NCI-H69 (cell line): ENCODE data around the gene RPS6KA2.

ENCODE experiments used
- DNase-seq: peaks from one replicate; lab custom pipeline; 2025; lab: John Stamatoyannopoulos, UW

RPS6KA2 gene

DNA sequence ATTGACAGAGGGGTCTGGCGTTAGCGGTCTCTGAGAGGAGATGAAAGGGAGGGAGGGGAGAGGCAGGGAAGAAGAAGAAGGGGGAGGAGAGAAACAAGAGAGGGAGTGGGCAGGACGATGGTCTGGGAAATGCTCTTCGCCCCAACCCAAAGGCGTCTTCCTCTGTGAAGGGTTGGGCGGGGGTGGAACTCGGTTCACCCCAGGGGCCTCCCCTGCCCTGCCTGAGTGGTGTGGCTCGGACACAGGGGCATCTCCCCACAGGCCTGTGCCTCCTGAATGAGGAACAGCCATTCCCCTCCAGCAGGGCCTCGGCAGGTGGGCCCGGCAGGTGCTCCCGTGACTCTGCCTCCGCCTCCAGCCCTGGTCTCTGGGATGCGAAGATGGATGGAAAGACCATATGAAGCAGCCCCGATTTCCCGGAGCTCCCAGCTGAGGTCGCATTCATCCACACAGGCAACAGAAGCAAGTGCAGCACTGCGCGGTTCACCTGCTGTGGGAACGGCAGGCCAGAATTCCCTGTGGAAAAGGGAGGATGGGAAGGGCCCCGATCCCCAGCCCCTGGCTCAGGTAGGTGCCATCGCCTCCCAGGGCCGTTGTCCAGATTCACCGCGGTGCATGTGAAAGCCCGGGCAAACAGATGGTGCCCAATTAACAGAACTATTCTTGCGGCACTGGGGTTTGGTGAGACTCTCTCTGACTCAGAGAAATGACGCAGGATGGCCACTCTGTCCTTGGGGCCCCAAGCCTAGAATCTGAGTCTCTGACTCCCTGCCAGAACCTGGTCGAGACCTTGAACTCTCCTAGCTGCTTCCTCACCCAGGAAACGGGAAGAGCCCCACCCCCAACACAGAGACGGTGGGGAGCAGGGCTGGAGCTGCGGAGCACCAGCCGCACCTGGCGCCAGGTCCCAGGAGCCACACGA lies 29.4 kb upstream of the RPS6KA2 start:
- no peak for DNase-seq

DNA sequence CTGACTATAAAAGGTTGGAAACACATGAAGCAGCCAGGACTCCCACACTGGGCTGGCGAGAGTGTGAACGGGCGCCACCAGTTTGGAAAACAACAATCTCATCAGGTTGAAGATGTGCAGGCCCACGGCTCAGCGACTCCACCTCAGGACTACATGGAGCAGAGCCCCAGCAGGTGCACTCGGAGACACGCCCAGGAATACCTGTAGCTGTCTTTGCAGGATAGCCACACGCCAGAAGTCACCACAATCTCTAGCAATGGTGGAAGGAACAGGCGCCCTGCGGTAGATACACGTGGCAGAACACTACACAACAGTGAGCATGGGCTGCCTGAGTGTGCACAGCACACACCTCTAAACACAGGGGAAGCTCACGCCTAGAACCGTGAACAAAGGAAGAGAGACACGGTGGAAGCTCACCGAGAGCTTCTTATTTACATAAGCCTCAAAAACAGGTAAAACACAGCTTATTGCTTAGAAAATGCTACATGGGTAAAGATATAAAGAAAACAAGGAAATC lies 28.7 kb upstream of the RPS6KA2 start:
- no peak for DNase-seq

DNA sequence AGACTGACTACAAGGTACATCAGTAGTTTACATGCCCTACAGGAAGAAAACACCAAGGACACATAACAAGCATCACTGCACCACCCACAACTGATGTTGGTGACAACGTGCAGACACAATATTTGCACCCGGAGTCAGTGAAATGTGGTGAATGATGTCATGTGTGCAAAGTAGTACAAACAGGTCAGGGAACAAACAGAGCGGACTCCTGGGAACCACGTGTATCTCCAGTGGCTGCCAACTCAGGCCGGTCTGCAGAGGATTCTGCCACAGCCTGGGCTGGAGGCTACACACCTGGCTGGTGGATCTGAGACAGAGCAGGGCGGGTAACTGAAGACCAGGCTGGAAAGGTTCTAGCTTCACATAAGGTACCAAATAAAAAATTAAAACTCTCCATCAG lies 28.2 kb upstream of the RPS6KA2 start:
- no peak for DNase-seq

DNA sequence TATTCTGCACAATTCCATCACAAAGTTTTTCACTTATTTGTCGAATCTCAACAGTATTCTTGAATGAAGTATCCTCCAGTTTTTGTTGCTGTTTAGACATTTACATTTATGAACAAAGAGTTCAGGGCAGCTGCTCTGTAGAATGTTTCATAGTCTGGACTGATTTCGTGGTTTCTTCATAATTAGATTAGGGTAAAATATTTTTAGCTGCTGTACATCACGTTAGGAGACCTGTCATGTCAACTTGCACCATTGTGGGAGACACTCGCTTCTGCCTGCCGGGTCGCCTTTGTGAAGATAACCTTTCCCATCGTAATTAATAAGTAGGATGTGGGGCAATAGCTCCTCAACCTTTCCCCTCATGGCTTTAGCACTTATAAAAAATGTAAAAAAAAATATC lies 27.5 kb upstream of the RPS6KA2 start:
- DNase-seq: no peak

DNA sequence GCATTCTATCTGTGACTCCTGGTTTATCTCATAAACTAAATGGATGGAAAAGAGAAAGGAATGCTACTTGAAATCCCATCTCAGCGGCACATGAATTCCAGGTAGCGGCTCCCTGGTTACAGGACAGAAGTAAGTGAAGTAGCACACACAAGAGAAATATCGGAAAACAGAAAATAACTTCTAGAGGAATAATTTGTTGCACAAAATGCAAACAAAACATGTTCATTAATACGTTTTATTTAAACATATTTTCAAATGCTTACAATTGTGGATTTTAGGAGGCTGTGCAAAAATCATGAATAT lies 26.5 kb upstream of the RPS6KA2 start:
- DNase-seq: no peak

DNA sequence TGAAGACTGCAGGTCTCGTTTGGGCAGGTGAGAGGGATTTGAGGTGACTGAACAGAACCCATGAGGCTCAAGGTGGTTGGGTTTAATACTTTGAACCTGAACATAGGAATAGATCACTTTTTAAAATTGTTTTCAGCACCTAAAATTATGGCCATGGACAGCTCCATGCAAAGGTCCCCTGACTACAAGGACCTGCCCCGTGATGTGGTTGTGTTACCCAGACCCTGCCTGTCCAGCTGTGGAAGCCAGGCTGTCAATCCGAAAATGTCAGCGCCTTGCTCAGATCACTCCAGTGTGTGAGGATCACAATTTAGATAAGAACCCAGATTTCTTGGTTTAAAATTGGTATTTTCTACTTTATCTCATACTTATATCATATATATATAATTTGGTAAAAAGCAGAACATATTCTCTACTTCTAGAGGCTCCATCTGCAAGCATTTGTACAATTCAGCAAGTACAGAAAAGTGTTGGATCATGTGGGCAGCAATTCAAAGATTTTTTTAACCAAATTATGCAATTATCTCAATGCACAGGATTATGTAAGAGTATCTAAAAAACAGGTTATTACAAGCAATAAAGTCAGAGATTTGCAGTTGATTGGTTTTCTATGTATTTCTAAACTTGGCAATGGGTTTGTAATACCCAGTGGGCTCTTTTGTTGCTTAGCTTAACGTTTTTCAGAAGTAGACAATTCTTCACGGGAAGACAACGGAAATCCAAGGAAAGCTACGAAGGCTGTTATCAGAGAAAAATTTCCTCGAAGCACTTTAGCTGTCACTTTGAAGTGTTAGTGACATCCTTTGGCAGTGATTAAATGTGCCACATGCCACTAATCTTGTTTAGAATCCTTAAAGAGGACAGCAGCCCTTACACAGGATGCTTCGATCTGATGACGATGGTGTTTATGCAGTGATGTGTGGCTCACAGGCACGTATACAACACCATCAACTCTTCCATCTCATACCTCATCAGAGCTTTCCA lies 24.1 kb upstream of the RPS6KA2 start:
- no peak for DNase-seq

DNA sequence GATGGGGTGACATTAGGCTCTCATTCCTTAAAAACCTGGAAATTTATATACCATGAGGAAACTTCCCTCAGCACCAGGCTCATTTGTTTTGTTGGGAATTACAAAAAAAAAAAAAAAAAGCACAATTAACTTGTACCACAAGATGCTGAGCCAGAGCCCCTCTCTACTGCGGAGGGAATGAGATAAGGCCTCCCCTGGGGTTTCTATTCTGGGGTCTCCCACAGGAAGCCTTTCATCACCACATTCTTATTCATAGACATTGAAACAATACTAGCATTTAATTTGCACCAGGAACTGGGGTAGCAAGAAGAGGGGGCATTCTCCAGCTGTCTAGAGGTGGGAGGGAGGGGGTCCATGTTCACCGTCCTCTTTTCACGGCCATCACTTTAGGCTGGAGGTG lies 23.0 kb upstream of the RPS6KA2 start:
- DNase-seq: no peak

DNA sequence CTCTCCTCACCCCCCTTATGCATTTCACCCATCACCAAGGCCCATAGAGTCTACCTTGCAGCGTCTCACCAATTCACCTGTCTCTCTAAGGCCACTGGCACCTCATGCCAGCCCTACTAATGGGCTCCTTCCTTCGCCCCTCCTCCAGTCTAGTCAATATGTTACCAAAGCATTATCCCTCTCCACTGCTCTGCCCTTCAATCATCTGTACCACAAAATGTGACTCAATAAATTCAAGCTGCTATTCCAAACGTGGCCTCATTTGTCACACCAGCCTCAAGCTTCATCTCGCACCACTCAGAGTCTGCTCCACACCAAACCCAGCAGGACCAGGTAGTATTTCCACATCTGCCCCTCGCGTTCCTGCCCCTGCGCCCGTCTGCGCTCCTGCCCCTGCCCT lies 21.8 kb upstream of the RPS6KA2 start:
- no peak for DNase-seq

DNA sequence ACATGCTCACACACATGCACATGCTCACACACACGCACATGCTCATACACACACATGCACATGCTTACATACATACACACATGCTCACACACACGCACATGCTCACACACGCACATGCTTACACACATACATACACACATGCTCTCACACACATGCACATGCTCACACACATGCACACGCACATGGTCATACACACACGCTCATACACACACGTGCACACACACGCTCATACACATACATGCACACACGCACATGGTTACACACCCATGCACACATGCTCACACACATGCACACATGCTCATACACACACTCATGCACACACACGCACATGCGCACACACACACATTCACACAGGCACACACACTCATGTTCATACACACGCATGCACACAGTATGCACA lies 20.8 kb upstream of the RPS6KA2 start:
- no peak for DNase-seq

DNA sequence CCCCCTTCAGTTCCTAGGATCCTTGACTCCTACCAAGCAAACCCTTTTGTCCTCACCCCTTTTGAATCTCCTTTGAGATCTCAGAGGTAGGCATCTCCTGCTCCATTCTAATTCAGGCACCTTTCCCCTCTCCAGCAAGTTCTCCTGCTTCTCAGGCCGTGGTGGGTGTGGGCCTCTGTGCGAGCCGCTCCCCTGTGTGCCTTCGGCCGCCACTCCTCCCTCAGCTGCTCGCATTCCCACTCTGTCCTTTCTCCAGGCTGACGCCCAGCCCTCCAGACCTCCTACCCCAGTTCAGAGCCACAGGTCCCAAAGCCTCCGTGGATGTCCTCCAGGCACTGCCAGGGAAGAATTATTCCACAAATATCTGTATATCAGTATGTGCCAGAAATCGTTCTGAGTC lies 19.7 kb upstream of the RPS6KA2 start:
- DNase-seq: no peak

DNA sequence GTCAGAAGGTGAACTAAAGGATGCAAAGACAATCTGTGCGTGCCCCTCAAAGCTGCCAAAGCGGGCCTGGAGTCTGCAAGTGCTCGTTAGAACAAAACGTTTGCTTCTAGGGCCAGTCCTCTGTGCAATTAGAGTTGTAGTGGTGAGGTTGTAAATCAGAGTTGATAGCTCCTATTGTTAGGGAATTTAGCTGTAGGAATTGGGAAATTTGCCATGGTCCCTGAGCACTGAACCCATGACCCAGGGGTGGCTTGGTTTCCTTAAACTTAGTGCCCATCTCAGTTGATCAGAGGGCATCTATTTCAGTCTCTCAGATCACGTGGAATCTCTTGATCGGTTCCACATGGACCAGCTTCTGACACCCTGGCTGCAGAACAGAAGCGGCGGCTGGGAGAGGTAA lies 18.8 kb upstream of the RPS6KA2 start:
- DNase-seq: no peak

DNA sequence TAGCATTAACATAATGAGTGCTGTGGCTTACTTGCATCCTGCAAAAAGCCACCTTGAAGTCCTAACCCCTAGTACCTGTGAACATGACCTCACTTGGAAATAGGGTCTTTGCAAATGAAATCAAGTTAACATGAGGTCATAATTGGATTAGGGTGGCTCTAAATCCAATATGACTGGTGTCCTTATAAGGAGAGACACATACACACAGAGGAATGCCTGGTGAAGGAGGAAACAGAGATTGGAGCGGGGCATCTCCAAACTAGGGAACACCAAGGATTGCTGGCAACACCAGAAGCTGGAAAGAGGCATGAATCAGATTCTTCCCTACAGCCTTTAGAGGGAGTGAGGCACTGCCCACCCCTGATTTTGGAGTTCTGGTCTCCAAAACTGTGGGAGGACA lies 17.6 kb upstream of the RPS6KA2 start:
- DNase-seq: no peak

DNA sequence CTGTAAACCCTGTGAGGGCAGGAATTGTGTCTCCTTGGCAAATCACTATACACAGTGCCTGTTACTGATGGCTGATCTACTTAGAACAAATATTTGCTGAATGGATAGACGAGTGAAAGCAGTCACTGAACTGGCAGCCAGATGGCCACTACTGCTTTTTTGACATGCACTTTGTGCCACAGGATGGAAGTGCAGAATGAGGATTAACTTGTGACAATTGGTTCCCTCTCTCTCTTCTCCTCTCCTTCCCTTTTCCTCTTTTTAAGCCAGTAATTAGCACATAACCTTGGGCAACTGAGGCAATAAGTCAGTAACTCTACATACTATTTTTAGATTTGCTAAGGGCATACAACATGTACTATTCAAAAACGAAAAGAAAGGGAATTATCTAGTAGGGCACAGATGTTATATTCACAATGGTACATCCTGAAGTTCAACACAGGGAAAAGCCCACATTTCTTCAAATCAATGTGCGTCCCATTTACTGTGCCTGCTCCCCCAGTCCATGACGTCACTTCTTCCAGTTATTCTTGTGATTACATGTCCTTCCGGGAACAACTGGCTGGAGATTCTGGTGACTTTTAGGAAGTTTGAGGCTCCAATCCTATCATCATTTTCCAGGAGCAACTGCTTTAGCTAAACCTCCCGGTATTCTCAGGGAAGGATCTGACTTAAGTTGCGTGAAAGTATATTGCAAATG lies 17.0 kb upstream of the RPS6KA2 start:
- DNase-seq: no peak

DNA sequence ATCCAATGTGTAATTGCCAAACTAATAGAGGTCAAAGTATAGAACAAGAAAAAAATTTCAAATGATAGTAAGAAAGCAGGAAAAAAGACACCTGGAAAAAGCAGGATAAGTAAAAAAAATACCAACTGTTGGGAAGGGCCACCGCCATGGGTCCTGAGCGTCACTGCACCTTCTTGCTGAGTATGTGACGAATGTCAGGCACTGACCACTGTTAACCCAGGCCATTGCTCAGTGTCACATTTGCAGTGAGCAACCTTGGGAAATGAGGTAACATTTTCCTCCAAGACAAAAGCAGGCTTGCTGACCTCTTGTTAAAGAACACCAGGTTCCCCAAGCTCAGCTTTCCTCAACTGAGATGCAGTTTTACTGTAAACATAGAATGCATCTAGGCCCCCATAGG lies 15.6 kb upstream of the RPS6KA2 start:
- no peak for DNase-seq

DNA sequence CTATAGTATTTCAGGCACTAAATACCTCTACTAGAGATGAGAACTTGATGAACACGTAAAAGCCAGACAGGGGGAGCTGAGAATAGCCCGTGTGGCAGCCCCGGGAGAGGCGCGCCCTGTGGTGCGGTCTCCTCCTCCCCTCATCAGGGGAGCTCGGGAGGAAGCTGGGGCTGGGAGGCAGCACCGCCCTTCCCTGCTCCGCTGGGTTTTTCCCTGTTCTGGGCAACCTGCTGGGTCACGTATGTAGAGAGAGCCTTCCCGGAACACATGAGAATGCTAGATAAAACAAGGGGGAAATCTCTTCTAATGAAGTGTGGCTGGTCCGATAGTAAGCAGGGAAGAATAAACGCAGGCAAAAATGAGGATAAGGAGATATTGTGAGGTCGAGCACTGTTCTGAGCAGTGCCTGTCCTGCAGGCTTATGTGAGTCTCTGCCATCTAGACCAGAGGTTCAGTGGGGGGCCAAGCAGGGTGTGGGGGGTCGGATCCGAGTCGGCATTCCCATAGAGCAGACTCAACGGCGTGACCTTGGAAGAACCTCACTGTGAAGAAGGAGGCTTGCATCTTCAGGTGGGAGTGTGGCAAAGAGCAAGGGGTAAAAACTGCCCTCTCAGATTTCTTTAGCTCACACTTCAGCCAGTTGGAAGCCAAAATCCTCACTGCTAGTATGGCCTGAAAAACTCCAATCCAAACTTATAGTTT lies 13.4 kb upstream of the RPS6KA2 start:
- no peak for DNase-seq

DNA sequence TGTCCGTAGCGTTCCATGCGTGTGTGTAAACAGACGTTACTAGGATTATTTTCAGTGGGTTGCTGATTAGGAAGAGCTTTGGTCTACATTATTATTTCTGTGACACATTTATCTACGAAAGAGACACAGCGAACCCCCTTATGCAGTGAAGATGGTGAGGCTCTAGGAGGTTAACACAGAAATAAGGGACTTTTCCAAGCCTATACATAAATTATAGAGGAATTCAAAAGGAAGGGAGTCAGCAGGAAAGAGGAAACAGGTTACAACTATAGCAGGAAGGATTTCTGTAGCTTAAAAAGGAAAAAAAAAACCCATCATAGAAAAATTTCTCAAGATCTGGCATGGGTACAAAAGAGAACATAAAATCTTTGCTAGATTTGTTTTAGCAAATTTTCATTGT lies 12.9 kb upstream of the RPS6KA2 start:
- no peak for DNase-seq

DNA sequence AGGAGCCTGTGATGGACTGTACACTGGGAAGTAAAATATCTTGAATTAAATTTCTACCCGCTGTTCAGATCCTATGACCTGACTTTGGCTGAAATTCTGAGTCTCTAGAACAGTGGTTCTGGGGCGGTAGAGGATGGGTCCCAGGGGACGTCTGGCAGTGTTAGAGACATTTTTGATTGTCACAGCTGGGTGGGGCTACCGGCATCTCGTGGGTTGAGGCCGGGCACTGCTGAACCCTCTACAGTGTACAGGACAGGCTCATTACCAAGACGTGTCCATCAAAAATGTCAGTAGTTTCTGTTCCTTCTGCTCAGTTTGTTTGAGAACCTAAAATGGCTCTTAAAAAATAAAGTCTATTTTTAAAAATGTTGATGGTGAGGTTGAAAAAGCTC lies 11.5 kb upstream of the RPS6KA2 start:
- no peak for DNase-seq

DNA sequence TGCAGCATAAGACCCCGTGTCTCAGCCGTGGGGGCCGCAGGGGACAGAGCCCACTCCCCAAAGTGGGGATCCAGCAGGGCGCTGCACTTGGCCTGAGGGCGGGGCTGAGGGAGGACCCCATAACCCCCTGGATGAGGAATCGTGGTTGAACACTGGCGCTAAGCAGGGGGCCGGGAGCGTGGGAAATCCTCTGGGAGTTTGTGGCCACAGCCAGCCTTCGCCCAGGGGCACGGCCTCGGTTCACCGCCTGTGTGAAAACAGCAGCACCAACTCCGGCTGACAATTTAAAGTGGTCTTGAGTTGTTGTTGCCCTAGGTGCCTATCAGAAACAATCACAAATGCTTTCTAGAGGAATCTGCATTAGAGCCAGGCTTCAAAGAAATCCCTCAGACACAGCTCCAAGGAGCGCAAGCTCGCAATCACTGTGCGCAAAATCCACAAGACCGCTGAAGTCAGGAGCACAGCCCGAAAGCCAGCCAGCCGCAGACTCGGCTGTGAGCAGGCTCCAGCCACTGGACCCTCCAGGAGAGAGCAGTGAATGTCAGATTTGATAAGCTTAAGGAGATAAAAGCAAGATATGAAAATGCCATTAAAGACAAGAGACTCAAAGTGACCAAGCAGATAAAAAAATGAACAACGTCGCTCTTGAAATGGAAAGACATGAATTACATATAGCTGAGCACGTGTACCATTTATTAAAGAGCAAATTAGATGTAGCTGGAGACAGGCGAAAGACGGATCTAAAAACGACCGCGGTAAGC lies 10.9 kb upstream of the RPS6KA2 start:
- no peak for DNase-seq

DNA sequence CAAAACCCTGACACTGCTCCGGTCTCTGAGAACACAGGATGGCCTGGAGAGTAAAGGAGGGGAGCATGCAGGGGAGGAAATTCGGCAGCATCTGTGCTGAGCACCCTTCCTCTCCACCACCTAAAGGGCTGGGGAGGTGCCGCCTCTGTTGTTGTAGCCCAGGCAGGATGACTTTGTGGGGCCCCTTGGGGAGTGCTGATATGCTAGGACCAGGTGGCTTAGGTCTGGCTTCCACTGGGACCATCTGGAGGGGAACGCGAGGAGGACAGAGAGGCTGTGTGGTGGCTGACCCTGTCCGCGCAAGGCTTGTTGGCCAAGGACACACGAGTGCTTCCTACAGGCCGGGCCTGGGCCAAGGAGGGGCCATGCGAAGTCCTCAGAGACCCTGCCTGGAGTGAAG lies 9.9 kb upstream of the RPS6KA2 start:
- no peak for DNase-seq

DNA sequence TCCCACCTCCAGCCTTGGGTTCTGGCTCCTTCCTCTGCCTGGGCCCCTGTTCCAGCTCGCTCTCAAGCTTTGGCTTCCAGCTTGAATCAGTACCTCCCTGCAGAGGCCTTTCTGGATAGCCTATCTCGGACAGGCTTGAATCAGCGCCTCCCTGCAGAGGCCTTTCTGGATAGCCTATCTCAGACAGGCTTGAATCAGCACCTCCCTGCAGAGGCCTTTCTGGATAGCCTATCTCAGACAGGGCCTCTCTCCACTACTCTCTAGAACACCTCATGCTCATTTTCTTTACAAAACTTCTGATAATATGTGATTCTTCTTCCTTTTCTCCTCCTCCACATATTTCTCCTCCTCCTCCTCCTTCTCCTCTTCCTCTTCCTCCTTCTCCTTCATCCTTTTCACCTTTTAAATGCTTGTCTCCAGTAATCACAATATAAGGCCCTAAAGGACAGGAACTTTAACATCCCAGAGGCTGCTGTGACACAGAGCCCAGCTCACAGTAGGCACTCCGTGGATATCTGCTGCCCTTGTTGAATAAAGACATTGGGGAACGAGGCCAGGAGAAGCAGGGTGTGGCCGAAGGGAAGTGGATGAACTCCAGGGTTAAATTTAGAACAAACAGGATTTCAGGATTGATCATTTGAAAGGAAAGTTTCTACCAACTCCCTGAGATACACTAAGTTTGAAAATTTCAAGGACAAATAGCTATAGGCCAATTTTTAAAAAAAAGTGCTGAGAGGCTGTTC lies 9.3 kb upstream of the RPS6KA2 start:
- no peak for DNase-seq
